Stomach (tissue), 9 donors: ENCODE results near the gene LENEP. TPM values are rescaled to one million over a fixed set of nuclear protein-coding genes. Genes with fewer than 3 reads are reported as not detected.

Experiments used
- DNase-seq, 2 donors: peaks; one replicate each; pipeline versions ENCODE4 v3.0.0 to v3.0.0-alpha.2; 2013 to 2019
- H3K27ac ChIP-seq, 5 donors: fragments of 200-600 bp in 4 of 5; sonication (generic) in 4 of 5; one replicate each; pipeline ENCODE4 v1.5.1; 2013 to 2019; ENCODE audit warnings: mild to moderate bottlenecking in 1 of 5, moderate library complexity in 1 of 5
- H3K27me3 ChIP-seq, 3 donors: fragments of 200-600 bp; sonication (generic); one replicate each; pipeline ENCODE4 v1.5.1; 2017 to 2019; ENCODE audit warnings: mixed run types in 1 of 3
- H3K36me3 ChIP-seq, 4 donors: fragments of 200-600 bp; sonication (generic); 1 replicate in 3 of 4; 2 replicates in 1 of 4; pipeline ENCODE4 v1.5.1; 2016 to 2019
- H3K4me1 ChIP-seq, 4 donors: fragments of 200-600 bp; sonication (generic); one replicate each; pipeline ENCODE4 v1.5.1; 2016 to 2019
- H3K4me3 ChIP-seq, 4 donors: fragments of 200-600 bp; sonication (generic) in 3 of 4; one replicate each; pipeline ENCODE4 v1.5.1; 2016 to 2019; ENCODE audit warnings: mild to moderate bottlenecking in 1 of 4
- H3K9me3 ChIP-seq, 4 donors: fragments of 200-600 bp; sonication (generic); one replicate each; pipeline ENCODE4 v1.5.1; 2016 to 2019
- CTCF ChIP-seq, 7 experiments: fragments of 450-650 bp in 4 of 7; fragments of 200-600 bp in 3 of 7; sonication (generic) in 3 of 7; IDR thresholded peaks; one replicate each; pipeline ENCODE4 v1.5.1; 2016 to 2019; ENCODE audit warnings: antibody characterized with exemption in 7 of 7, control low read depth in 2 of 7, mild to moderate bottlenecking in 1 of 7
- EP300 ChIP-seq: sonication (generic); formaldehyde crosslinking; IDR thresholded peaks from one replicate; pipeline ENCODE4 v1.6.1; 2017; ENCODE audit warnings: antibody characterized with exemption
- POLR2A ChIP-seq, 4 donors: fragments of 450-650 bp; IDR thresholded peaks; one replicate each; pipeline ENCODE4 v1.6.1; 2016; ENCODE audit warnings: antibody characterized with exemption in 4 of 4, control low read depth in 2 of 4, mild to moderate bottlenecking in 1 of 4, moderate library complexity in 1 of 4
- POLR2AphosphoS5 ChIP-seq, 3 donors: sonication (generic); formaldehyde crosslinking; IDR thresholded peaks; one replicate each; pipeline ENCODE4 v1.6.1; 2016; ENCODE audit warnings: antibody characterized with exemption in 3 of 3
- WGBS, 5 donors: extraction: QIAGEN DNeasy Blood & Tissue Kit in 3 of 5; methylation state at CpG; one replicate each; pipeline versions ENCODE4 v1.1.5 to v1.1.7; 2013 to 2018; 5-methylcytosine and 5-hydroxymethylcytosine counted together
- intact Hi-C: fragments of 100-400 bp; cut with DNase I; formaldehyde crosslinking; loops from one replicate; pipeline ENCODE4 v1.15.1; 2023; ENCODE audit warnings: low total_unique reads
- polyA plus RNA-seq, 3 donors: library from polyadenylated mRNA; stranded (reverse); fragments of 200-250 nt; gene quantifications; one replicate each; pipeline ENCODE4 v1.2.3, GENCODE V29; 2013
- total RNA-seq, 5 donors: library from RNA; depleted of rRNA; stranded (reverse); fragments of >200 nt; gene quantifications; one replicate each; pipeline versions ENCODE4 v1.1.0 to v1.2.3, GENCODE V29; 2014 to 2016
- donor health status: healthy with polysubstance abuse.
- donor health status: Bipolar disorder and iron deficiency.
- donor health status: healthy.

LENEP gene
- total and polyA plus RNA-seq, 8 donors: 1.1 to 11.6 TPM; not detected in 6

GRCh38 chr1:155017946-155018316 lies 24.5 kb downstream of the LENEP start:
- peak overlapping the region; percentile 83 to 100 (median 92) for H3K27ac ChIP-seq
- intact Hi-C loops: loop anchor here (10.0 kb wide), 1 partner anchor 53 kb away; the partner anchor contains the start of gene PYGO2
- H3K4me3 ChIP-seq: peak overlapping the region; percentile 39 to 48 (median 45)
- 44 to 54% (median 48%) methylated on average over 6 of the region's 6 CpGs for WGBS, 5 donors
- DNase-seq: peak in 1 of 2 donors; percentile 34
- peaks cover 28 to 41% (median 34%) of the 10 kb centered on the region in 4 donors for H3K36me3 ChIP-seq
- peaks cover 31 to 71% (median 57%) of the 10 kb centered on the region in 4 donors for H3K4me1 ChIP-seq
- H3K9me3 ChIP-seq: no peaks in the 10 kb centered on the region
- TF ChIP-seq POLR2AphosphoS5 (IDR thresholded peaks at IDR 0.05): no peak
- TF ChIP-seq CTCF (IDR thresholded peaks at IDR 0.05): no peak
- no peak for TF ChIP-seq POLR2A (IDR thresholded peaks at IDR 0.05)
- TF ChIP-seq EP300: no peak
- H3K27me3 ChIP-seq: no peaks in the 10 kb centered on the region

GRCh38 chr1:155018617-155019348 lies 25.4 kb downstream of the LENEP start:
- H3K36me3 ChIP-seq: peaks cover 27 to 40% (median 29%) of the 10 kb centered on the region in 4 donors
- intact Hi-C loops: loop anchor here (10.0 kb wide), 1 partner anchor 54 kb away; the partner anchor contains the start of gene PYGO2
- no peaks in the 10 kb centered on the region for H3K9me3 ChIP-seq
- no peak overlapping the region for H3K4me3 ChIP-seq
- TF ChIP-seq POLR2A (IDR thresholded peaks at IDR 0.05): no peak
- TF ChIP-seq CTCF (IDR thresholded peaks at IDR 0.05): no peak
- TF ChIP-seq EP300: no peak
- TF ChIP-seq POLR2AphosphoS5 (IDR thresholded peaks at IDR 0.05): no peak
- WGBS, 5 donors: 79 to 90% (median 86%) methylated on average over 8 of the region's 8 CpGs
- peaks cover 22 to 62% (median 50%) of the 10 kb centered on the region in 4 donors for H3K4me1 ChIP-seq
- H3K27ac ChIP-seq: peak overlapping the region in 4 of 5 donors; percentile 85 to 100 (median 96)
- H3K27me3 ChIP-seq: no peaks in the 10 kb centered on the region
- no peak for DNase-seq

GRCh38 chr1:155019377-155020245 lies 26.2 kb downstream of the LENEP start:
- TF ChIP-seq POLR2A (IDR thresholded peaks at IDR 0.05): no peak
- intact Hi-C loops: loop anchor here (10.0 kb wide), 1 partner anchor 55 kb away; the partner anchor contains the start of gene PYGO2
- H3K27ac ChIP-seq: peak overlapping the region in 1 of 5 donors; percentile 28

GRCh38 chr1:155022136-155022926 lies 28.9 kb downstream of the LENEP start:
- intact Hi-C loops: no loop called here
- TF ChIP-seq POLR2A (IDR thresholded peaks at IDR 0.05) (no peak), CTCF (IDR thresholded peaks at IDR 0.05) (no peak), EP300 (no peak), POLR2AphosphoS5 (IDR thresholded peaks at IDR 0.05) (no peak)
- Histone ChIP-seq H3K4me3 (no peak overlapping the region), H3K27me3 (no peaks in the 10 kb centered on the region), H3K27ac (no peak overlapping the region), H3K36me3 (peaks cover 0 to 9% (median 0%) of the 10 kb centered on the region in 4 donors), H3K9me3 (no peaks in the 10 kb centered on the region), H3K4me1 (peaks cover 8 to 27% (median 18%) of the 10 kb centered on the region in 4 donors)
- no peak for DNase-seq
- WGBS, 5 donors: 81 to 87% (median 83%) methylated on average over 8 of the region's 8 CpGs

More at GRCh38 chr1:155019377-155020245, 26.2 kb downstream of the LENEP start:
- DNase-seq: no peak
- H3K4me3 ChIP-seq: no peak overlapping the region
- no peaks in the 10 kb centered on the region for H3K9me3 ChIP-seq
- H3K27me3 ChIP-seq: no peaks in the 10 kb centered on the region
- WGBS, 5 donors: 72 to 77% (median 73%) methylated on average over 11 of the region's 11 CpGs
- peaks cover 20 to 54% (median 44%) of the 10 kb centered on the region in 4 donors for H3K4me1 ChIP-seq
- peaks cover 18 to 31% (median 22%) of the 10 kb centered on the region in 4 donors for H3K36me3 ChIP-seq
